Fibroblast of skin of right quadriceps (primary cell): ENCODE results near the gene KRT24.
"Not testable (repeated sequence)": the region's sequence is repeated elsewhere in the genome, so short reads cannot be mapped to it uniquely, and the experiment has no call there.

ENCODE experiments used
- DNase-seq: peaks from one replicate; pipeline ENCODE4 v3.0.0-alpha.2; 2013

KRT24 gene

GRCh38 chr17:40703652-40704051 lies at the start of gene KRT24:
TSS of gene KRT24 (minus strand) at chr17:40703752. CDS start at chr17:40703693, 59 bp downstream.
- no peak for DNase-seq

- DNase-seq, result no peak
Measured at GRCh38 chr17:40751065-40751464, 47.5 kb upstream of the KRT24 start.

GRCh38 chr17:40750391-40750790 lies 46.8 kb upstream of the KRT24 start:
- no peak for DNase-seq

- DNase-seq, result not testable (repeated sequence)
Measured at GRCh38 chr17:40748666-40749065, 45.1 kb upstream of the KRT24 start.

- DNase-seq, result no peak
Measured at GRCh38 chr17:40738553-40738952, 35.0 kb upstream of the KRT24 start.

GRCh38 chr17:40735016-40735415 lies 31.5 kb upstream of the KRT24 start:
- DNase-seq, result no peak

- no peak for DNase-seq
Measured at GRCh38 chr17:40734018-40734417, 30.5 kb upstream of the KRT24 start.

GRCh38 chr17:40730970-40731369 lies 27.4 kb upstream of the KRT24 start:
- DNase-seq, result no peak

GRCh38 chr17:40727447-40728231 lies 24.1 kb upstream of the KRT24 start:
- DNase-seq, result no peak

- no peak for DNase-seq
Measured at GRCh38 chr17:40726919-40727318, 23.4 kb upstream of the KRT24 start.

- no peak for DNase-seq
Measured at GRCh38 chr17:40724656-40725055, 21.1 kb upstream of the KRT24 start.

GRCh38 chr17:40722241-40722640 lies 18.7 kb upstream of the KRT24 start:
- no peak for DNase-seq

GRCh38 chr17:40720899-40721298 lies 17.3 kb upstream of the KRT24 start:
- no peak for DNase-seq

- no peak for DNase-seq
Measured at GRCh38 chr17:40718930-40719329, 15.4 kb upstream of the KRT24 start.

GRCh38 chr17:40717776-40718175 lies 14.2 kb upstream of the KRT24 start:
- DNase-seq, result no peak

- DNase-seq, result no peak
Measured at GRCh38 chr17:40714473-40714872, 10.9 kb upstream of the KRT24 start.

GRCh38 chr17:40707745-40708144 lies 4.2 kb upstream of the KRT24 start:
- no peak for DNase-seq

GRCh38 chr17:40705584-40705983 lies 2.0 kb upstream of the KRT24 start:
- DNase-seq, result no peak

GRCh38 chr17:40702271-40702670 lies 1.3 kb downstream of the KRT24 start:
- DNase-seq, result no peak

GRCh38 chr17:40699853-40700252 lies 3.7 kb downstream of the KRT24 start:
- DNase-seq, result no peak

- DNase-seq, result no peak
Measured at GRCh38 chr17:40699371-40699770, 4.2 kb downstream of the KRT24 start.

- no peak for DNase-seq
Measured at GRCh38 chr17:40697297-40697696, 6.3 kb downstream of the KRT24 start.

- no peak for DNase-seq
Measured at GRCh38 chr17:40696651-40697072, 6.9 kb downstream of the KRT24 start.

GRCh38 chr17:40695874-40696472 lies 7.6 kb downstream of the KRT24 start:
- DNase-seq, result no peak

GRCh38 chr17:40694584-40694983 lies 9.0 kb downstream of the KRT24 start:
- DNase-seq, result no peak
